Neural progenitor cell (in vitro differentiated cells): Measurements from ENCODE around the gene MAP6. TPM values are rescaled to one million over a fixed set of nuclear protein-coding genes. Genes with fewer than 3 reads are reported as not detected.

ENCODE experiments used
- DNase-seq: peaks from one replicate; pipeline ENCODE4 v3.0.0-alpha.2; 2016; ENCODE audit warnings: low spot score
- H2AFZ ChIP-seq: fragments of 200-600 bp; sonication (generic); replicated peaks from 2 replicates; pipeline ENCODE4 v1.6.1; 2016; ENCODE audit warnings: antibody characterized with exemption
- H3F3A ChIP-seq: fragments of 200-600 bp; sonication (generic); 2 replicates; pipeline ENCODE4 v1.6.1; 2016; ENCODE audit warnings: antibody characterized with exemption, low read depth
- H3K27ac ChIP-seq: fragments of 200-600 bp; sonication (generic); 2 replicates; pipeline ENCODE4 v1.5.1; 2016; ENCODE audit warnings: mild to moderate bottlenecking
- H3K27me3 ChIP-seq: fragments of 200-600 bp; sonication (generic); 2 replicates; pipeline ENCODE4 v1.6.1; 2016; ENCODE audit warnings: mild to moderate bottlenecking, moderate library complexity
- H3K36me3 ChIP-seq: fragments of 200-600 bp; sonication (generic); 2 replicates; pipeline ENCODE4 v1.5.1; 2016
- H3K4me1 ChIP-seq: fragments of 200-600 bp; sonication (generic); 2 replicates; pipeline ENCODE4 v1.6.1; 2016; ENCODE audit warnings: mixed run types
- H3K4me2 ChIP-seq: fragments of 200-600 bp; sonication (generic); 2 replicates; pipeline ENCODE4 v1.6.1; 2016
- H3K4me3 ChIP-seq: fragments of 200-600 bp; sonication (generic); 2 replicates; pipeline ENCODE4 v1.5.1; 2016
- H3K79me2 ChIP-seq: fragments of 200-600 bp; sonication (generic); 2 replicates; pipeline ENCODE4 v1.6.1; 2016; ENCODE audit warnings: low read depth
- H3K9ac ChIP-seq: fragments of 200-600 bp; sonication (generic); 2 replicates; pipeline ENCODE4 v1.6.1; 2016
- H3K9me3 ChIP-seq: fragments of 200-600 bp; sonication (generic); 2 replicates; pipeline ENCODE4 v1.5.1; 2016; ENCODE audit warnings: low read depth
- H4K20me1 ChIP-seq: fragments of 200-600 bp; sonication (generic); 2 replicates; pipeline ENCODE4 v1.6.1; 2016; ENCODE audit warnings: low read depth
- H3K27ac Mint-ChIP-seq: 3 replicates; pipeline ENCODE4 v1.8.0; 2021; ENCODE audit warnings: mixed read lengths
- H3K27me3 Mint-ChIP-seq: 2 replicates; pipeline ENCODE4 v1.8.0; 2022; ENCODE audit warnings: low read depth, mild to moderate bottlenecking, inconsistent platforms, moderate library complexity, mixed read lengths; ENCODE audit not compliant: insufficient read depth
- H3K36me3 Mint-ChIP-seq: 3 replicates; pipeline ENCODE4 v1.8.0; 2021; ENCODE audit warnings: mixed read lengths
- H3K4me1 Mint-ChIP-seq: 3 replicates; pipeline ENCODE4 v1.8.0; 2021; ENCODE audit warnings: mixed read lengths
- H3K4me3 Mint-ChIP-seq: 3 replicates; pipeline ENCODE4 v1.8.0; 2021; ENCODE audit warnings: mild to moderate bottlenecking, moderate library complexity, mixed read lengths
- H3K9me3 Mint-ChIP-seq: 3 replicates; pipeline ENCODE4 v1.8.0; 2020; ENCODE audit warnings: mixed read lengths
- CTCF ChIP-seq: fragments of 200-600 bp; sonication (generic); IDR thresholded peaks from 2 replicates; pipeline ENCODE4 v1.5.1; 2017; ENCODE audit warnings: antibody characterized with exemption, mild to moderate bottlenecking
- EZH2 ChIP-seq: fragments of 200-600 bp; sonication (generic); IDR thresholded peaks from 2 replicates; pipeline ENCODE4 v1.6.1; 2017; ENCODE audit warnings: antibody characterized with exemption, mild to moderate bottlenecking, moderate library complexity
- EZH2phosphoT487 ChIP-seq: fragments of 200-600 bp; sonication (generic); IDR thresholded peaks from 2 replicates; pipeline ENCODE4 v1.6.1; 2017; ENCODE audit warnings: antibody characterized with exemption
- total RNA-seq: library from RNA; depleted of rRNA; stranded (reverse); fragments of >200 nt; gene quantifications from 2 replicates; pipeline ENCODE4 v1.2.3, GENCODE V29; 2015; ENCODE audit warnings: low replicate concordance

MAP6 gene
- total RNA-seq, 1 donor from 2014 or later, result 9.9 TPM

GRCh38 chr11:75562836-75563484, 105.9 kb downstream of the MAP6 start:
- Histone ChIP-seq H3K79me2 (peaks cover 59% of the 10 kb centered on the region), H2AFZ (no peak overlapping the region), H3K36me3 (no peaks in the 10 kb centered on the region), H3K27ac (peak overlapping the region; percentile 94), H3K27me3 (no peaks in the 10 kb centered on the region), H3K4me2 (peak overlapping the region; percentile 94), H3K4me1 (peaks cover 46% of the 10 kb centered on the region), H3K4me3 (peak overlapping the region; percentile 77), H3K9me3 (no peaks in the 10 kb centered on the region), H4K20me1 (peaks cover 39% of the 10 kb centered on the region), H3F3A (peaks cover 55% of the 10 kb centered on the region), H3K9ac (peak overlapping the region; percentile 85)
- DNase-seq, result peak; percentile 95
- peaks cover 9% of the 10 kb centered on the region for H3K27me3 Mint-ChIP-seq
- TF ChIP-seq EZH2, result no peak
- TF ChIP-seq EZH2phosphoT487, result no peak
- TF ChIP-seq CTCF, result no peak
- peak overlapping the region; percentile 99 for H3K27ac Mint-ChIP-seq
- peak overlapping the region; percentile 95 for H3K4me3 Mint-ChIP-seq
- peaks cover 69% of the 10 kb centered on the region for H3K4me1 Mint-ChIP-seq
- H3K36me3 Mint-ChIP-seq, result peaks cover 6% of the 10 kb centered on the region
- H3K9me3 Mint-ChIP-seq, result no peaks in the 10 kb centered on the region

DNA sequence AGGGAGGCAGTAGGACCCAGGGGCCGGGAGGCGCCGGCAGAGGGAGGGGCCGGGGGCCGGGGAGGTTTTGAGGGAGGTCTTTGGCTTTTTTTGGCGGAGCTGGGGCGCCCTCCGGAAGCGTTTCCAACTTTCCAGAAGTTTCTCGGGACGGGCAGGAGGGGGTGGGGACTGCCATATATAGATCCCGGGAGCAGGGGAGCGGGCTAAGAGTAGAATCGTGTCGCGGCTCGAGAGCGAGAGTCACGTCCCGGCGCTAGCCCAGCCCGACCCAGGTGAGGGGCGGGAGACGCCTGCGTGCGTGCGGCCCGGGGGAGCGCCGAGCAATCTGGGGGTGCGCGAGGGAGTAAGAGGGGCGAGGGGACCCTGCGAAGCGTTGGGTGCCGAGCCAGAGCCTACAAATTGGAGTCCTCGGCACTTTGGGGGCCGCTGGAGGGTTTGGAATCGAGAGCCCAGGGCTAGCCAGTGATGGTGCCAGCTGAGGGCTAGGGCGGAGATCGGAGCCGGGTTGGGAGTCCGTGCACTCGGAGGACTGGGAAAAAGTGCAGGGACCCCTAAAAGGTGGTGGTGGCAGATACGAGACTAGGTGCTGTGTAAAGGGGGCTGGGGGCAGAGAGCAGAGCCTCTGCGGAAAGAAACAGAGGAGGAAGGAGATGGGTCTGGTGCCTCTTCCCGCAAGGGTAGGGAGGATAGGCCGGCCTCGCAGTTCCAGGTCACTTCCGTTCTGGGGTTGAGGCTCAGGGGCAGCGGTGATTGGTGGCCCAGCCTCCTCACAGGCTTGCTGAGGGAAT, 106.6 kb downstream of the MAP6 start, which contains the start of gene SERPINH1:
SERPINH1 (plus strand) TSS at position 206 of the 788 bp plus-strand sequence. CDS start 4,097 bp downstream, outside the sequence.
- peak within 1 kb of the TSS; percentile 99 for H3K27ac Mint-ChIP-seq
- H3K4me1 ChIP-seq, result peaks cover 53% of the 10 kb centered on the region
- no peaks in the 10 kb centered on the region for H3K9me3 ChIP-seq

GRCh38 chr11:75561426-75562047, 107.3 kb downstream of the MAP6 start:
- peak overlapping the region; percentile 95 for H3K27ac Mint-ChIP-seq
- Histone ChIP-seq H3K27ac (peak overlapping the region; percentile 94), H3K4me2 (peak overlapping the region; percentile 94), H3K79me2 (peaks cover 45% of the 10 kb centered on the region), H3K36me3 (no peaks in the 10 kb centered on the region), H3F3A (peaks cover 56% of the 10 kb centered on the region), H3K9ac (peak overlapping the region; percentile 85), H3K9me3 (no peaks in the 10 kb centered on the region), H2AFZ (peak overlapping the region; percentile 45), H3K4me1 (peaks cover 55% of the 10 kb centered on the region), H3K27me3 (no peaks in the 10 kb centered on the region), H3K4me3 (peak overlapping the region; percentile 77), H4K20me1 (peaks cover 25% of the 10 kb centered on the region)
- peak overlapping the region; percentile 95 for H3K4me3 Mint-ChIP-seq
- no peak for TF ChIP-seq CTCF
- TF ChIP-seq EZH2, result no peak
- no peaks in the 10 kb centered on the region for H3K9me3 Mint-ChIP-seq
- peaks cover 81% of the 10 kb centered on the region for H3K4me1 Mint-ChIP-seq
- peaks cover 4% of the 10 kb centered on the region for H3K36me3 Mint-ChIP-seq
- H3K27me3 Mint-ChIP-seq, result peaks cover 14% of the 10 kb centered on the region
- DNase-seq, result no peak

More for the DNA sequence above, 106.6 kb downstream of the MAP6 start, which contains the start of gene SERPINH1:
- DNase-seq, result peak; percentile 85
- H3K27me3 ChIP-seq, result no peaks in the 10 kb centered on the region
- peak within 1 kb of the TSS; percentile 94 for H3K4me2 ChIP-seq
- Mint-ChIP-seq H3K36me3 (peaks cover 4% of the 10 kb centered on the region), H3K4me1 (peaks cover 76% of the 10 kb centered on the region), H3K9me3 (no peaks in the 10 kb centered on the region), H3K27me3 (peaks cover 12% of the 10 kb centered on the region), H3K4me3 (peak within 1 kb of the TSS; percentile 95)
- H3K79me2 ChIP-seq, result peaks cover 52% of the 10 kb centered on the region
- peak within 1 kb of the TSS; percentile 77 for H3K4me3 ChIP-seq
- peak within 1 kb of the TSS; percentile 85 for H3K9ac ChIP-seq
- H3K36me3 ChIP-seq, result no peaks in the 10 kb centered on the region
- H4K20me1 ChIP-seq, result peaks cover 32% of the 10 kb centered on the region
- H3K27ac ChIP-seq, result peak within 1 kb of the TSS; percentile 94
- peaks cover 52% of the 10 kb centered on the region for H3F3A ChIP-seq
- TF ChIP-seq EZH2phosphoT487, result no peak
- no peak for TF ChIP-seq EZH2
- TF ChIP-seq CTCF, result no peak
- peak within 1 kb of the TSS; percentile 45 for H2AFZ ChIP-seq
